ENCODE results near the gene UBXN10. TPM values are rescaled to one million over a fixed set of nuclear protein-coding genes. Genes with fewer than 3 reads are reported as not detected.

The UBXN10 gene
- total RNA-seq, 1 donor from 2014 or later = 0.87 TPM

DNA sequence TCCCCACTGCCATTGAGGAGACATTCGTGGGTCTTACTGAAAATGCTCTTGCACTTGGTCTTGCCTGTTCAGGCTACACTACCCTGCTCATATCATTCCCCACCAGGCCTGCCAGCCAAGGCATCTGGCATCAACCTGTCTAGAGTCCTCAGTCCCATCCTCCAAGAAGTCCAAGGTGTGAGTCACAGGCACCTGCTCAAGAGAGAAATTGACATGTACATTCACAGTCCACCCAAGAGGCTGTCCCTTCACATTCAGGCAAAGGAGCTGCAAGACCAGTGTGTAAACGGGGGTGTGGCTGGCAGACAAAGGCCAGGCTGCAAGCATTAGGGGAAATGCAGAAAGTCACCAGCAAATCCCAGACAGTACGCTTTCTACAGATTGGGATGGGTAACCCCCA, 13.5 kb downstream of the UBXN10 start:
- TF ChIP-seq, protein P1, sequence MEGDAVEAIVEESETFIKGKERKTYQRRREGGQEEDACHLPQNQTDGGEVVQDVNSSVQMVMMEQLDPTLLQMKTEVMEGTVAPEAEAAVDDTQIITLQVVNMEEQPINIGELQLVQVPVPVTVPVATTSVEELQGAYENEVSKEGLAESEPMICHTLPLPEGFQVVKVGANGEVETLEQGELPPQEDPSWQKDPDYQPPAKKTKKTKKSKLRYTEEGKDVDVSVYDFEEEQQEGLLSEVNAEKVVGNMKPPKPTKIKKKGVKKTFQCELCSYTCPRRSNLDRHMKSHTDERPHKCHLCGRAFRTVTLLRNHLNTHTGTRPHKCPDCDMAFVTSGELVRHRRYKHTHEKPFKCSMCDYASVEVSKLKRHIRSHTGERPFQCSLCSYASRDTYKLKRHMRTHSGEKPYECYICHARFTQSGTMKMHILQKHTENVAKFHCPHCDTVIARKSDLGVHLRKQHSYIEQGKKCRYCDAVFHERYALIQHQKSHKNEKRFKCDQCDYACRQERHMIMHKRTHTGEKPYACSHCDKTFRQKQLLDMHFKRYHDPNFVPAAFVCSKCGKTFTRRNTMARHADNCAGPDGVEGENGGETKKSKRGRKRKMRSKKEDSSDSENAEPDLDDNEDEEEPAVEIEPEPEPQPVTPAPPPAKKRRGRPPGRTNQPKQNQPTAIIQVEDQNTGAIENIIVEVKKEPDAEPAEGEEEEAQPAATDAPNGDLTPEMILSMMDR (IDR thresholded peaks at IDR 0.05) = no peak
- Histone ChIP-seq H3K9me3 (no peaks in the 10 kb centered on the region), H3K4me3 (no peak overlapping the region), H3K4me1 (peaks cover 3% of the 10 kb centered on the region), H3K36me3 (no peaks in the 10 kb centered on the region), H3K27ac (no peak overlapping the region), H3K27me3 (no peaks in the 10 kb centered on the region)
- intact Hi-C loops (cut with DNase I) = no loop called here
- no peak for DNase-seq
- no peak for ATAC-seq

DNA sequence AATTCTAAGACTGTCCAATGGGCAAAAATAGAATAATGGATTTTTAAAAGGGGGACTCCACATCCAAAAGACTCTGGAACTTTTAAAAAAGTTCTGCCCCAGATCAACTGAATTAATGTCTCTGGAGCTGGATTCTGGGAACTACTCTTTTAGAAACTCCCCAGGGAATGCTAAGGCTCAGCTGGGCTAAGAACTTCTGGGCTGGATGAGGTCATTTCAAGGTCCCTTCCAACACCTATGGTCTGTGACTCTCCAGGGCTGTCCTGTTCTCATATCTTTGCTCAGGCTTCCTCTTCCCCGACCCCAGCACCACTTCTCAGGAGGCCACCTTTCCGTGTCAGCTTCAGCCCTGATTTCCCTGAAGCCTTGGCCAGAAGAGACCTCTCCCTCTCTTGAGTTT, 13.9 kb downstream of the UBXN10 start:
- intact Hi-C loops (cut with DNase I) = no loop called here
- Histone ChIP-seq H3K36me3 (no peaks in the 10 kb centered on the region), H3K4me3 (no peak overlapping the region), H3K27me3 (no peaks in the 10 kb centered on the region), H3K9me3 (no peaks in the 10 kb centered on the region), H3K27ac (no peak overlapping the region), H3K4me1 (peaks cover 2% of the 10 kb centered on the region)
- TF ChIP-seq, protein P1 (IDR thresholded peaks at IDR 0.05) = no peak
- ATAC-seq (no peak), DNase-seq (no peak)

DNA sequence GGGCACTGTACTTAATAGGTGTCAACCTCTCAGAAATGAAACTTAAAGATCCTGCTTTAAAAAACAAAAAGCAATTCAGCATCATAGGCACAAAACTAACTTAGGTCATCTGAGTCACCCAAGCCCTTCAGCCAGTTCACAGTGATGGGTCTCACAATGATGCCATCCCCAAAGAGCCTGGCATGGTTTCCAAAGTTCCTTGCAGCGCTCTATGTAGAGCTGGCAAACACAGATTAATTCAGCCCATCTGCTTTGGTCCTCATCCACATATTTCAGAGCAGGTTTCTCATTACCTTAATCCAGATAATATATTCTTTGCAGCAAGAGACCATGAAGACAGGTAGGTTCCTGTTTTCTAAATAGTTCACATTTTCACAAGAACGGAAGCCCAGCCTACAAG, 15.1 kb downstream of the UBXN10 start:
- ATAC-seq (no peak), DNase-seq (no peak)
- H3K4me3 ChIP-seq = no peak overlapping the region
- H3K36me3 ChIP-seq = no peaks in the 10 kb centered on the region
- H3K27ac ChIP-seq = no peak overlapping the region
- TF ChIP-seq, protein P1 (IDR thresholded peaks at IDR 0.05) = no peak
- no peaks in the 10 kb centered on the region for H3K27me3 ChIP-seq
- no peaks in the 10 kb centered on the region for H3K4me1 ChIP-seq
- intact Hi-C loops (cut with DNase I) = no loop called here
- no peaks in the 10 kb centered on the region for H3K9me3 ChIP-seq

DNA sequence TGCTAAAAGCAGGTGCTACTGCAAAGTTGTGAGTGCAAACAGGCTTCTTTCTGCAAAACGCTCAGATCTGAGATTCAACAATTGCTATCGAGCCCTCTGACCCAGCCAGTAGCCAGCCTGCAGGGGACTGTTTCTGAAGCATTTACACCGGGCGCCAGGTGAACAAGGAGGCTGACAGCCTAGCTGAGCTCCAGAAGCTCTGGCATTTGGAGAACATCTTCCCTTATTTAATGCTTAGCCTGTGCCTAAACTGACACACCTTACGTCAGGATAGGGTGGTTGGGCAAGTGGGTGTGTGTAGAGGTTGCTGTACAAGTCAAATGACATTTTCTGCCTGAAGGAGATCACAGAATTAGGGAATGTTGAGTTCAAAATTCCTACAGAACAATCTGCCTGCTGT, 16.3 kb downstream of the UBXN10 start:
- no peaks in the 10 kb centered on the region for H3K27me3 ChIP-seq
- no peak for ATAC-seq
- H3K36me3 ChIP-seq = no peaks in the 10 kb centered on the region
- H3K4me3 ChIP-seq = no peak overlapping the region
- no peaks in the 10 kb centered on the region for H3K9me3 ChIP-seq
- DNase-seq = no peak
- no peaks in the 10 kb centered on the region for H3K4me1 ChIP-seq
- TF ChIP-seq, protein P1 (IDR thresholded peaks at IDR 0.05) = no peak
- H3K27ac ChIP-seq = no peak overlapping the region
- intact Hi-C loops (cut with DNase I) = no loop called here

DNA sequence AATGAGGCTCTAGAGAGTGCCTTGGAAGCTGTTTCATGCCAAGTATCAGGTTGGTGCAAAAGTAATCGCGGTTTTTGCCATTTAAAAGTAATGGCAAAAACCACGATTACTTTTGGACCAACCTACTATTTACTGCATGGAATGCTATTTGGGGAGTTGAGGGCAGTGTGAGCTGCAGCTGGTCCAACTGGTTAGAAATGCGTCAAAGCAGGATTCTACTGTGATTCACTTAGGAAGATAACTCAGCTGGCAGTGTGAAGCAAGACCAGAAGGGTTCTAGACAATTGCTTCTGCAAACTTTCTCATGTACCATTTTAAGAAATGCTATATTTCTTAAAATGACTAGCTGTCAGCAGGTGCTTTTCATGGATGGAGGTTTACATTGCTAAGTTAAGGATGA, 21.6 kb downstream of the UBXN10 start:
- TF ChIP-seq, protein P1 (IDR thresholded peaks at IDR 0.05) = no peak
- intact Hi-C loops (cut with DNase I) = no loop called here
- peaks cover 4% of the 10 kb centered on the region for H3K4me1 ChIP-seq
- no peaks in the 10 kb centered on the region for H3K36me3 ChIP-seq
- H3K27ac ChIP-seq = no peak overlapping the region
- H3K27me3 ChIP-seq = peaks cover 4% of the 10 kb centered on the region
- H3K9me3 ChIP-seq = no peaks in the 10 kb centered on the region
- DNase-seq (no peak), ATAC-seq (no peak)
- no peak overlapping the region for H3K4me3 ChIP-seq

DNA sequence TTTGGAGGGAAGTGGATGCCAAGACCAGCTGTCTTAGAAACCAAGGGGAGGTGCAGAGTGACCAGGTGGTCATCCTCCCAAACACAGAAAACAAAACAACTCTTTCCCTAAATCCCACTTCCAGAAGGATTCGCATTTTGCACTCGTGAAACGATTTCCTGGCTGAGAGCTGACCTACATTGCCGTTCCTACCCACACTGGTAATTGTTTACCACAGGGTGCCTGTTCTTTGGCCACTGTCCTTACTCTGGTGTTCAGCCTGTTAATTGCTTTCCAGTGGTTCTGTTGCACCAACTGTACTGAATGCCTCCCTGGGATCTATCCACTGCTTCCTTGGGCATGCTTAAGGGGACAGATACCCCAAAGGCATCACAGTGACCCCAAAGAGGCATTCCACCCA, 23.6 kb downstream of the UBXN10 start:
- intact Hi-C loops (cut with DNase I) = no loop called here
- H3K27me3 ChIP-seq = peaks cover 4% of the 10 kb centered on the region
- no peak overlapping the region for H3K4me3 ChIP-seq
- no peak for ATAC-seq
- no peaks in the 10 kb centered on the region for H3K36me3 ChIP-seq
- no peak for DNase-seq
- TF ChIP-seq, protein P1 (IDR thresholded peaks at IDR 0.05) = no peak
- H3K9me3 ChIP-seq = no peaks in the 10 kb centered on the region
- peaks cover 9% of the 10 kb centered on the region for H3K4me1 ChIP-seq
- no peak overlapping the region for H3K27ac ChIP-seq

All from upper lobe of right lung (tissue), 1 donor.